CD14-positive monocyte (primary cell): ENCODE results near the gene MAML3. TPM values are rescaled to one million over a fixed set of nuclear protein-coding genes. Genes with fewer than 3 reads are reported as not detected.

Source experiments
- DNase-seq, 3 donors: peaks; one replicate each; pipeline ENCODE4 v3.0.0-alpha.2; 2011 to 2022
- H2AFZ ChIP-seq: 2 replicates; pipeline ENCODE4 v1.6.0; 2012; ENCODE audit warnings: mild to moderate bottlenecking, low read depth, low read length, inconsistent platforms; ENCODE audit not compliant: insufficient read depth, poor library complexity, severe bottlenecking
- H3K27ac ChIP-seq, 2 donors: 1 replicate in 1 of 2; 2 replicates in 1 of 2; pipeline ENCODE4 v1.5.1; 2012 to 2013; ENCODE audit warnings: low read length in 2 of 2, control low read depth in 1 of 2, inconsistent platforms in 1 of 2, low read depth in 1 of 2, mild to moderate bottlenecking in 1 of 2
- H3K27me3 ChIP-seq, 2 donors: one replicate each; pipeline versions ENCODE4 v1.6.0 to v1.6.1; 2011 to 2013; ENCODE audit warnings: low read length in 2 of 2; ENCODE audit not compliant: control insufficient read depth in 2 of 2, insufficient read depth in 2 of 2
- H3K36me3 ChIP-seq, 2 donors: replicated peaks in 1 of 2; 1 replicate in 1 of 2; 2 replicates in 1 of 2; pipeline versions ENCODE4 v1.5.1 to v1.6.1; 2012 to 2013; ENCODE audit warnings: low read length in 2 of 2, control low read depth in 1 of 2, inconsistent platforms in 1 of 2, mild to moderate bottlenecking in 1 of 2; ENCODE audit not compliant: insufficient read depth in 2 of 2, control insufficient read depth in 1 of 2
- H3K4me1 ChIP-seq, 2 donors: 1 replicate in 1 of 2; 2 replicates in 1 of 2; pipeline versions ENCODE4 v1.5.1 to v1.6.1; 2012 to 2013; ENCODE audit warnings: low read length in 2 of 2, control low read depth in 1 of 2, inconsistent platforms in 1 of 2, mild to moderate bottlenecking in 1 of 2, moderate library complexity in 1 of 2; ENCODE audit not compliant: insufficient read depth in 2 of 2, control insufficient read depth in 1 of 2
- H3K4me2 ChIP-seq: replicated peaks from 2 replicates; pipeline ENCODE3; 2012; ENCODE audit warnings: low read length, moderate library complexity, mild to moderate bottlenecking; ENCODE audit not compliant: poor library complexity, severe bottlenecking; ENCODE audit errors: extremely low read depth
- H3K4me3 ChIP-seq, 3 experiments: fragments of 200-600 bp in 1 of 3; sonication (generic) in 1 of 3; replicated peaks in 1 of 3; 1 replicate in 2 of 3; 2 replicates in 1 of 3; pipeline ENCODE4 v1.5.1; 2011 to 2013; ENCODE audit warnings: low read length in 3 of 3, mild to moderate bottlenecking in 3 of 3, control low read depth in 2 of 3, low read depth in 2 of 3, inconsistent platforms in 1 of 3, moderate library complexity in 1 of 3
- H3K79me2 ChIP-seq: 2 replicates; pipeline ENCODE4 v1.6.0; 2012; ENCODE audit warnings: mild to moderate bottlenecking, control low read depth, inconsistent platforms, low read length, moderate library complexity; ENCODE audit not compliant: insufficient read depth
- H3K9ac ChIP-seq: 2 replicates; pipeline ENCODE4 v1.6.0; 2017; ENCODE audit warnings: low read length, mild to moderate bottlenecking; ENCODE audit not compliant: insufficient read depth, poor library complexity, severe bottlenecking
- H3K9me3 ChIP-seq, 2 donors: replicated peaks in 1 of 2; 1 replicate in 1 of 2; 2 replicates in 1 of 2; pipeline versions ENCODE4 v1.5.1 to v1.6.1; 2012 to 2013; ENCODE audit warnings: low read length in 2 of 2, control low read depth in 1 of 2; ENCODE audit not compliant: control insufficient read depth in 1 of 2, insufficient read depth in 1 of 2
- H4K20me1 ChIP-seq: 2 replicates; pipeline ENCODE4 v1.6.0; 2012; ENCODE audit warnings: mild to moderate bottlenecking, low read length, control low read depth, moderate library complexity; ENCODE audit not compliant: insufficient read depth
- H3K27ac Mint-ChIP-seq, 7 donors: one replicate each; pipeline ENCODE4 v1.8.0; 2020; ENCODE audit warnings: mild to moderate bottlenecking in 7 of 7, mixed read lengths in 7 of 7, moderate library complexity in 6 of 7, inconsistent platforms in 2 of 7
- H3K27me3 Mint-ChIP-seq, 3 donors: one replicate each; pipeline ENCODE4 v1.8.0; 2021 to 2022; ENCODE audit warnings: low read depth in 3 of 3, mild to moderate bottlenecking in 3 of 3, mixed read lengths in 3 of 3, moderate library complexity in 3 of 3, inconsistent platforms in 1 of 3
- H3K36me3 Mint-ChIP-seq, 2 donors: one replicate each; pipeline ENCODE4 v1.8.0; 2020; ENCODE audit warnings: mixed read lengths in 2 of 2, inconsistent platforms in 1 of 2, mild to moderate bottlenecking in 1 of 2
- H3K4me1 Mint-ChIP-seq: one replicate; pipeline ENCODE4 v1.8.0; 2020; ENCODE audit warnings: mild to moderate bottlenecking, mixed read lengths
- H3K4me3 Mint-ChIP-seq, 2 donors: one replicate each; pipeline ENCODE4 v1.8.0; 2020; ENCODE audit warnings: mild to moderate bottlenecking in 2 of 2, mixed read lengths in 2 of 2, moderate library complexity in 1 of 2
- H3K9me3 Mint-ChIP-seq, 7 donors: one replicate each; pipeline ENCODE4 v1.8.0; 2020 to 2022; ENCODE audit warnings: mixed read lengths in 7 of 7, mild to moderate bottlenecking in 6 of 7, moderate library complexity in 6 of 7, inconsistent platforms in 2 of 7
- CTCF ChIP-seq: fragments of 200-600 bp; IDR thresholded peaks from one replicate; pipeline ENCODE4 v1.8.0; 2022; ENCODE audit warnings: antibody characterized with exemption, mild to moderate bottlenecking
- WGBS: methylation state at CpG from one replicate; pipeline ENCODE4 v1.1.5; 2013; ENCODE audit warnings: missing lambda C conversion rate; ENCODE audit not compliant: insufficient coverage; 5-methylcytosine and 5-hydroxymethylcytosine counted together
- intact Hi-C, 2 donors: fragments of 100-400 bp; cut with micrococcal nuclease; formaldehyde crosslinking; loops; one replicate each; pipeline versions ENCODE4 v1.15.0 to v1.15.1; 2023
- polyA plus RNA-seq, 3 donors: library from polyadenylated mRNA; depleted of rRNA in 1 of 3; unstranded in 2 of 3; stranded (reverse) in 1 of 3; fragments of 300-500 nt in 2 of 3; fragments of >200 nt in 1 of 3; fragmentation: Illumina TruSeq in 2 of 3; gene quantifications; 1 replicate in 2 of 3; 2 replicates in 1 of 3; pipeline ENCODE4 v1.2.3, GENCODE V29; 2012 to 2021

The MAML3 gene
- polyA plus RNA-seq, 3 donors = 1.5 to 6.5 (median 2.3) TPM

- no peaks in the 10 kb centered on the region for H3K36me3 ChIP-seq
- TF ChIP-seq CTCF = no peak
- intact Hi-C loops = no loop called here
- H4K20me1 ChIP-seq = peaks cover 24% of the 10 kb centered on the region
- no peak overlapping the region for H3K4me2 ChIP-seq
- no peak overlapping the region for H3K4me3 Mint-ChIP-seq
- H3K27me3 Mint-ChIP-seq = no peaks in the 10 kb centered on the region
- H2AFZ ChIP-seq = no peak overlapping the region
- H3K4me1 ChIP-seq = peaks cover 26 to 27% of the 10 kb centered on the region in 2 donors
- no peak overlapping the region for H3K4me3 ChIP-seq
- H3K27ac Mint-ChIP-seq = no peak overlapping the region
- no peak overlapping the region for H3K27ac ChIP-seq
- H3K9me3 Mint-ChIP-seq = peaks cover 0 to 6% (median 2%) of the 10 kb centered on the region in 7 donors
- 100% methylated on average over 4 of the region's 4 CpGs for WGBS
- no peak for DNase-seq
- H3K9ac ChIP-seq = no peak overlapping the region
- peaks cover 47% of the 10 kb centered on the region for H3K4me1 Mint-ChIP-seq
- no peaks in the 10 kb centered on the region for H3K27me3 ChIP-seq
- H3K36me3 Mint-ChIP-seq = peaks cover 0 to 4% of the 10 kb centered on the region in 2 donors
- H3K79me2 ChIP-seq = peaks cover 4% of the 10 kb centered on the region
- peaks cover 0 to 4% of the 10 kb centered on the region in 2 donors for H3K9me3 ChIP-seq
Measured at GRCh38 chr4:139807483-139807882, 346.5 kb downstream of the MAML3 start.

GRCh38 chr4:139806929-139807328 lies 347.1 kb downstream of the MAML3 start:
- Histone ChIP-seq H3K4me1 (peaks cover 22 to 23% of the 10 kb centered on the region in 2 donors), H3K27me3 (no peaks in the 10 kb centered on the region), H3K4me3 (no peak overlapping the region), H4K20me1 (peaks cover 29% of the 10 kb centered on the region), H3K4me2 (no peak overlapping the region), H2AFZ (no peak overlapping the region), H3K9ac (no peak overlapping the region), H3K9me3 (peaks cover 0 to 4% of the 10 kb centered on the region in 2 donors), H3K27ac (no peak overlapping the region), H3K79me2 (peaks cover 4% of the 10 kb centered on the region), H3K36me3 (no peaks in the 10 kb centered on the region)
- intact Hi-C loops = no loop called here
- no CpG with 5 or more reads among the region's 4 CpGs for WGBS
- Mint-ChIP-seq H3K4me1 (peaks cover 42% of the 10 kb centered on the region), H3K27me3 (no peaks in the 10 kb centered on the region), H3K4me3 (no peak overlapping the region), H3K9me3 (peaks cover 0 to 6% (median 2%) of the 10 kb centered on the region in 7 donors), H3K27ac (no peak overlapping the region), H3K36me3 (peaks cover 0 to 4% of the 10 kb centered on the region in 2 donors)
- DNase-seq = no peak
- no peak for TF ChIP-seq CTCF
